NCI-H774 (cell line): ENCODE data around the gene P2RX4.
"Not testable (repeated sequence)": the region's sequence is repeated elsewhere in the genome, so short reads cannot be mapped to it uniquely, and the experiment has no call there.

Experiments
- DNase-seq: peaks from one replicate; lab custom pipeline; 2025; lab: John Stamatoyannopoulos, UW

The P2RX4 gene

GRCh38 chr12:121188227-121188626, 21.7 kb upstream of the P2RX4 start:
- no peak for DNase-seq

GRCh38 chr12:121189131-121189530, 20.8 kb upstream of the P2RX4 start:
- DNase-seq, result no peak

GRCh38 chr12:121189619-121190155, 20.2 kb upstream of the P2RX4 start:
- no peak for DNase-seq

- DNase-seq, result no peak
Observed at GRCh38 chr12:121190523-121191031, 19.4 kb upstream of the P2RX4 start.

- no peak for DNase-seq
Observed at GRCh38 chr12:121191151-121191550, 18.8 kb upstream of the P2RX4 start.

- peak; percentile 3 for DNase-seq
Observed at GRCh38 chr12:121196902-121197301, 13.0 kb upstream of the P2RX4 start.

- DNase-seq, result no peak
Observed at GRCh38 chr12:121198949-121199348, 11.0 kb upstream of the P2RX4 start.

- DNase-seq, result not testable (repeated sequence)
Observed at GRCh38 chr12:121201140-121201539, 8.8 kb upstream of the P2RX4 start.

- DNase-seq, result no peak
Observed at GRCh38 chr12:121202407-121203355, 7.2 kb upstream of the P2RX4 start.

- no peak for DNase-seq
Observed at GRCh38 chr12:121203482-121203881, 6.4 kb upstream of the P2RX4 start.

GRCh38 chr12:121205491-121205890, 4.4 kb upstream of the P2RX4 start:
- no peak for DNase-seq

- not testable (repeated sequence) for DNase-seq
Observed at GRCh38 chr12:121208571-121208970, 1.4 kb upstream of the P2RX4 start.

- DNase-seq, result no peak
Observed at GRCh38 chr12:121209221-121209620, 708 bp upstream of the P2RX4 start.

GRCh38 chr12:121212875-121213274, 2.9 kb downstream of the P2RX4 start:
- DNase-seq, result no peak

- no peak for DNase-seq
Observed at GRCh38 chr12:121214166-121214777, 4.3 kb downstream of the P2RX4 start.

GRCh38 chr12:121214855-121215745, 5.2 kb downstream of the P2RX4 start:
- no peak for DNase-seq

GRCh38 chr12:121216102-121216501, 6.2 kb downstream of the P2RX4 start:
- no peak for DNase-seq

GRCh38 chr12:121217063-121217462, 7.1 kb downstream of the P2RX4 start:
- no peak for DNase-seq

- DNase-seq, result no peak
Observed at GRCh38 chr12:121217761-121218160, 7.8 kb downstream of the P2RX4 start.

GRCh38 chr12:121218588-121219352, 8.8 kb downstream of the P2RX4 start:
- DNase-seq, result no peak
